Dedifferentiated amniotic fluid mesenchymal stem cell (primary cell): Measurements from ENCODE around the gene CCM2.

Experiments used
- DNase-seq: peaks from one replicate; pipeline ENCODE4 v3.0.0-alpha.2; 2016; ENCODE audit errors: extremely low spot score

Gene CCM2

GRCh38 chr7:44969049-44969700, 30.8 kb upstream of the CCM2 start:
- no peak for DNase-seq

- no peak for DNase-seq
Measured at GRCh38 chr7:44969701-44970522, 30.1 kb upstream of the CCM2 start.

DNA sequence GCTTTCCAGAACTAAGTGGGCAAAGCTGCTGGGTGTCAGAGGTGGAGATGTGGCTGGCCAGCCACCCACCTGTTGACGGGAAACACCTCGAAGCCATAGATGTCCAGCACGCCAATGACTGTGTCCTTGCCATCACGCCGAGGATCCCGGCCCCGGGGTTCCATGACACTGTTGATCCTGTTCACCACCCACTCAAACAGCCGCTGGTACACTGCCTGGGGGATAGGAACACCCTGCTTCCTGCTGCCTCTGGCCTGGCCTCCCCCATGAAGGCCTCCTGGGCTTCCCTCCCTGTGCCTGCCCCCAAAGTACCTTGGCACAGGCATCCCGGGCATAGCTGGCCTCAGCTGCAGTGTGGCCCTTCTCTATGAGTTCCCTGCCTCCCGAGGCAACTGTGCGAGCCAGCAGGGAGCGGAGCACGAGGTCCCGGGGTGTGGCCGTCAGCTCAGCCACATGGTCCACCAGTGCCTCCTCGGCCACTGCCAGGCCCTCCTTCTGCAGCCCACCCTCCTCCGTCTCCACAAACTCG, 29.4 kb upstream of the CCM2 start:
- no peak for DNase-seq

GRCh38 chr7:44971188-44971901, 28.7 kb upstream of the CCM2 start:
- no peak for DNase-seq

- no peak for DNase-seq
Measured at GRCh38 chr7:44971902-44972441, 28.0 kb upstream of the CCM2 start.

GRCh38 chr7:44972562-44972961, 27.4 kb upstream of the CCM2 start:
- DNase-seq: no peak

GRCh38 chr7:44973610-44974401, 26.2 kb upstream of the CCM2 start:
- no peak for DNase-seq

GRCh38 chr7:44974549-44974948, 25.5 kb upstream of the CCM2 start:
- DNase-seq: no peak

DNA sequence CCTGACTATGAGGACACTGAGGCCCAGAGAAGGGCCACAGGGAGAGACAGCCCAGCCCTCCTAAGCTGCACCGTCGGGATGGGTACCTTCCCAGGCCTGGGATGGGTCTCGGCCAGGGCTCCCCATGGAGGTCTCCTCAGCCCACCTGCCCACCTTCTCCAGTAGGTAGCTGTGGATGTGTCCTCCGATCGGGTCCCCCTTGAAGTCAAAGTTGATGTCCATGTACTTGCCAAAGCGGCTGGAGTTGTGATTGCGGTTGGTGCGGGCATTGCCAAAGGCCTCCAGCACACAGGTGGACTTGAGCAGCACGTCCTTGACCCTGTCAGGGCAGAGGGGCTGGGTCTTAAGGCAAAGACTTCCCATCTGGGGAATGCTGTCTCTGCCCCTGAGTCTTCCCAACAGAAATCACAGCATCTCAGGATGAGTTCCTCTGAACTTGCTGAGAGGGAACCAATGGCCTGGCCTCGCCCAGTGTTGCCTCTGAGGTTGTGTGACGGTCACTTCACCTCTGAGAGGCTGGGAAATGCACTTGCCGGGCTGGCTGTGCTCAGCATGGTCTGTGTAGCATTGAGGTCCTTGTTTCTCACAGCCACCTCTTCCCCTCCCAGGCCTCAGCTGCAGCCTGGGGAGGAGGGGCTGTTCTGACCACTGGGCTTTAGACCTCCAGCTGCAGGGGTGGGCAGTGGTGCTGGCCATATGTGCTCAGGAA, 24.5 kb upstream of the CCM2 start:
- no peak for DNase-seq

DNA sequence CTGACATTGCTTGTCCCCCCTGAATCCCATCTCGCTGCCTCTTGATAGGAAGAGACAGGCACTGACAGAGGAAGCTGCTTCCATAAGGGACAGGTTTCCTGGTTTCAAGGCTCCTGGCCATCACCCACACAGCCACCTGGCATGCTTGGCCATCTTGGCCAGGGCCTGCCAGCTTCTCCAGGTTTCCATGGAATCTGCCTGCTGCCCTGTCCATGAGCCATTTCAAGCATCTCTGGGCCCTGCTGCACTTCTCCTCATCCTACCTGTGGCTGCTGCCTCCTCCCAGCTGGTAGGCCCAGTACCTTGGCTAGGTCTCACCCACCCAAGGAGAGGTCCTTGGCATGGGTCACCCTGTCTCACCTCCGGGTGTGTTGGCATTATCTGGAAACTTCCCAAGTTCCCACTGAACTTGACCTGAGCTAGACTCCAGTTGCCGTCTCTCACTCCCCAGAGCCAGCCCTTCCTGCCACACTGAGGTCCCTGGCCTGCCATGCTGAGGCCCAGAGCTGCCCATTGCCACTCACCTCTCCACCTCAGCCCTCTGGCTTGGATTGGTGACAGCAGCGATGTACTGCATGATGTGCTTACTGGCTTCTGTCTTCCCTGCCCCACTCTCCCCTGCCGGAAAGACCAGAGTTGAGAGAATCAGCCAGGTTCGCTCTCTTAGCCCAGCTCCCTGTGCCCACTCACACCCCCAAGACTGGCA, 23.8 kb upstream of the CCM2 start:
- DNase-seq: no peak

- DNase-seq: no peak
Measured at GRCh38 chr7:44976746-44977196, 23.2 kb upstream of the CCM2 start.

- DNase-seq: no peak
Measured at GRCh38 chr7:44977304-44977958, 22.6 kb upstream of the CCM2 start.

DNA sequence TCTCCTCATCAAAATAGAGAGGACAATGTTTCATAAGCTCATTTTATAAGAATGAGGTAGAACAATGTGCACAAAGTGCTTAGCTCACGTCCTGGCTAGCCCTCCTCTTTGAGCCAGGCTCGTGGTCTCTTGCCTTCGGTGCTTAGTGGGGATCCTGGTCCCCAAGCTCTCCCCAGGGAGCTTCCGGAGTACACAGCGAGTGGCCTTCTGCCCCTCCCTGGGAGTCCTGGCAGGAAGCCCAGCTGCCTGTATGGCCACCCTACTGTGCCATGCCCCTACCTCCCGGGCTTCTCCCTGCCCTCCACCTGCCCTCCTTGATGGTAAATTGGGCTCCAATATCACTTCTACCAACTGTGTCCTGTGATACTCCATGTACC, 22.1 kb upstream of the CCM2 start:
- DNase-seq: no peak

DNA sequence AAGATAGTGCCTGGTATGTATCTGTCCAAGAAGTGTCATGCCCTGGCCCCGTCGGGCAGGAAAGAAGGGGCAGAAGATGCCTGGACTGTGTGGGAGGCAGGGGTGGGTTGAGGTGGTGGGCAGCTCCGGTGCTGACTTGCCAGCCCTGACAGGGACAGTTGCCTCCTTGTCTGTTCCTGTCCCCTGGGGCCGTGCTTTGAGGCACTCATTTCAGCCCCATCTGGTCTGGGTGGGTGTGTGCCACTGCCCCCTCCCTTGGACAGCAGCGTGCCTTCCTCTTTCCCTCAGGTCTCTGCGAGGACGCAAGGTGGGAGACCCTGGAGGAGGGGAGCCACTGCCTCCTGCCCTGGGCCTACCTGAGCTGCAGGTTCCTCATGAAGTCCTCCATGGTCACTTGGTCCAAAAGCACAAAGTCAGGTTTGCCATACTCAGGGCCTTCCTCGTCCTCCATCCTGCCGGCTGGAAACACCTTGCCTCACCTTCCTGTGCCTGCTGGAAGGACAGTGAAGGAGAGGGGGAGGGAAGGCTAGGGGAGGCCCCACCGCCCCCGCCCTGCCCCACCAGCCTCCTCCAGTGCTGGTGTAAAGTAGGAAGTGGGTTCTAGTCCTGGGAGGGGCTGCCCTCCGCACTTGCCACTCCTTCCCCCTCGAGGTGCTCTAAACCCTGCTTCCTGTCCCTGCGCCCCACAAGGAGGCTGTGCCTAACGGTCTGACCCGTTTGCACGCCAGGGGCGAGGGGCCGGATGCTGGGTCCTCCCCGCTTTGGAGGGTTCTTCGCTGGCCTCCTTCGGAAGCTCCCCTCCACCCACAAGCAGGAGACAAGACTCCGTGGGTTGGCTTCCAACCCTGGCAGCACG, 21.3 kb upstream of the CCM2 start, which contains the start of gene MYO1G:
TSS of gene MYO1G (minus strand) at position 505 of the 856 bp plus-strand sequence. CDS start at position 451, 54 bp downstream.
- no peak for DNase-seq

DNA sequence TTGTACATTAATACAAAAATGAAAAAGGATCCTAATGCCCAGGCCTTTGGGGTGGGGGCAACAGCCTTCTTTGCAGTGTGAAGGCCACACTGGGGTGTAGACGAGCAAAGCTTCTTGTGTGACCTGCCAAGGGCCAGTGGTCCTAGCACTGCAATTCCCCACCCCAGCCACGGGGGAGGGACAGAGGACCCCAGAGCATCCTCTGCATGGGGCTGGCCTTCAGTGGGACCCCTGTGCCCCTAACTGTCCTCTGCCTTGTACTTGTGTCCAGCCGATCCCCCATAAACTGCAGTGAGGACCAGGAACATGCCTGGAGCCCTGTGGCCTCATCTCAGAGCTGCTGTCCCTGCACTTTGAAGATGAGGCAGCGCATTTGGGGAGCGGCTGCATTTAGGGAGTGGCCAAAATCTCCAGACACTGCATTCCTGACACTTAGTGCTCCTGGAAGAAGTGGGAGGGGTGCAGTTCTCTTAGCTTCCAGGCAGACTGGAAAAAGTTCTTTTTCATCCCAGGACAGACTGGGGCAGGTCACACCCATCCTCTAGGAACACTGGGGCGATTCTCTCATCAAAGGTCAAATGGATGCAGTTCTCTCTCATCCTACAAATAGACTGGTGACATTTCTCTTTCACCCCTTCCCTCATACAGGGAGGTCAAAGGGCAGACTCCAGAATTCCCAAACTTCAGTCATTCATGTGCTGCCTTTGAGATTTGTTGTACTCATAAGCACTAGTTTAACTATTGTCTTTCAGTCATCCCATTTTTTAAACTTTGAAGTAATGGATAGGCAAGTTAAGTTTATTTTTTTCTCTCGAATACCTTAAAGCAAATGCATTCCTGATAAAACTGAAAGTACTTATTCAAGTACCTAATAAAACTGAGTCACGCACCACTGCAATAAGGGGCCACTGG, 20.3 kb upstream of the CCM2 start:
- DNase-seq: no peak

GRCh38 chr7:44980393-44981034, 19.5 kb upstream of the CCM2 start:
- no peak for DNase-seq
